NCI-H82 (cell line): Measurements from ENCODE around the gene ZC3H7B.
"Not testable (repeated sequence)": the region's sequence is repeated elsewhere in the genome, so short reads cannot be mapped to it uniquely, and the experiment has no call there.

Experiments used
- DNase-seq: peaks from one replicate; lab custom pipeline; 2025; lab: John Stamatoyannopoulos, UW

The ZC3H7B gene

GRCh38 chr22:41301085-41302020 is at the start of gene ZC3H7B:
Gene ZC3H7B, plus strand, starts transcription at chr22:41301525. Its CDS starts 19,136 bp downstream, at chr22:41320661.
- peak; percentile 81 for DNase-seq

- no peak for DNase-seq
Observed at GRCh38 chr22:41252365-41252764, 49.0 kb upstream of the ZC3H7B start.

- DNase-seq = no peak
Observed at GRCh38 chr22:41254230-41254629, 47.1 kb upstream of the ZC3H7B start.

GRCh38 chr22:41256254-41257253 is 44.8 kb upstream of the ZC3H7B start:
- DNase-seq = no peak

- no peak for DNase-seq
Observed at GRCh38 chr22:41257696-41258095, 43.6 kb upstream of the ZC3H7B start.

- not testable (repeated sequence) for DNase-seq
Observed at GRCh38 chr22:41259756-41260155, 41.6 kb upstream of the ZC3H7B start.

- DNase-seq = no peak
Observed at GRCh38 chr22:41260871-41261270, 40.5 kb upstream of the ZC3H7B start.

GRCh38 chr22:41261541-41262249 is 39.6 kb upstream of the ZC3H7B start:
- no peak for DNase-seq

GRCh38 chr22:41262250-41262765 is 39.0 kb upstream of the ZC3H7B start:
- DNase-seq = no peak

- no peak for DNase-seq
Observed at GRCh38 chr22:41263704-41264103, 37.6 kb upstream of the ZC3H7B start.

GRCh38 chr22:41264408-41264941 is 36.9 kb upstream of the ZC3H7B start:
- no peak for DNase-seq

- no peak for DNase-seq
Observed at GRCh38 chr22:41267958-41268357, 33.4 kb upstream of the ZC3H7B start.

GRCh38 chr22:41271787-41272186 is 29.5 kb upstream of the ZC3H7B start:
- no peak for DNase-seq

- DNase-seq = no peak
Observed at GRCh38 chr22:41273128-41273527, 28.2 kb upstream of the ZC3H7B start.

GRCh38 chr22:41274856-41275255 is 26.5 kb upstream of the ZC3H7B start:
- DNase-seq = no peak

GRCh38 chr22:41280065-41280464 is 21.3 kb upstream of the ZC3H7B start:
- DNase-seq = no peak

GRCh38 chr22:41280854-41281253 is 20.5 kb upstream of the ZC3H7B start:
- no peak for DNase-seq

- no peak for DNase-seq
Observed at GRCh38 chr22:41284465-41284864, 16.9 kb upstream of the ZC3H7B start.

GRCh38 chr22:41285441-41285819 is 15.9 kb upstream of the ZC3H7B start:
- peak; percentile 54 for DNase-seq

- DNase-seq = peak; percentile 99
Observed at GRCh38 chr22:41285820-41286638, 15.3 kb upstream of the ZC3H7B start, which contains the start of gene RANGAP1. Gene RANGAP1, minus strand, starts transcription at chr22:41286187. Its CDS starts 5,143 bp downstream, at chr22:41281044.
